HG03342 (cell line): ENCODE data around the gene ITPRID2.

ENCODE experiments used
- ATAC-seq: cut with Tn5 transposase; IDR thresholded peaks from one replicate; pipeline ENCODE4 v1.9.1; 2021; ENCODE audit warnings: mild to moderate bottlenecking, moderate library complexity; ENCODE audit not compliant: unreplicated experiment

The ITPRID2 gene

DNA sequence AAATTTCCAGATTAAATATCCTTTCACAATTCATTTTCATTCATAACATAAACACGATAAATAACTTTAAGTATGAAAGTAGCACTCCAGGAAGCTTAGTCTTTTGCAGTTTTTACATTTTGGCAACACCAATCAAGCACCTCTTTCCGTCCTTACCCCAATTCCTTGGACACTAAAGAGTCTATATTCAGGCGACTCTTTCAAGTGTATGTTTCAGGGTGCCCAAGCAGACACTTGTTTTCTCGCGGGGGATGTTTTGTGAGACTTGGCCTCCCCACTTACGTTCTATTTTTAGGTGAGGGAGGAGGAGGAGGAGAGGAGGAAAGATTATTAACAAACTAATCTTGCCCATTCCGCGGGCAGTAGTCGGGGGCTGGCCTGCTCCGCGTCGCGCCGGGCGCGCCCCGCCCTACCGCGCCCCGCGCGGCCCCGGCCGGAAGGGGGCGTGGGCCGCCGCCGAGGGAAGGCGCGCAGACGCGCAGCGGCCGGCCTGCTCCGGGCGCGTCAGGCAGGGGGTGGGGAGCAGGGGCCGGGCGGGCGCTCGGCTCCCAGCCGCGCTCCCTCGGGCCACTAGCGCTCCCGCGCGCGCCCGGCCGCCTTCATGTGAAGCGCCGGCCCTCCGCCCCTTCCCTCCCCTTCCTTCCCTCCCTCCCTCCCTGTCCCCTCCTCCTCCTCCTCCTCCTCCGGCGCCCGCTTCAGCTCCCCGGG lies at the start of gene ITPRID2:
ITPRID2 (plus strand) TSS at position 473 of the 708 bp plus-strand sequence. CDS start 337 bp downstream, outside the sequence.
- peak; percentile 86 for ATAC-seq

DNA sequence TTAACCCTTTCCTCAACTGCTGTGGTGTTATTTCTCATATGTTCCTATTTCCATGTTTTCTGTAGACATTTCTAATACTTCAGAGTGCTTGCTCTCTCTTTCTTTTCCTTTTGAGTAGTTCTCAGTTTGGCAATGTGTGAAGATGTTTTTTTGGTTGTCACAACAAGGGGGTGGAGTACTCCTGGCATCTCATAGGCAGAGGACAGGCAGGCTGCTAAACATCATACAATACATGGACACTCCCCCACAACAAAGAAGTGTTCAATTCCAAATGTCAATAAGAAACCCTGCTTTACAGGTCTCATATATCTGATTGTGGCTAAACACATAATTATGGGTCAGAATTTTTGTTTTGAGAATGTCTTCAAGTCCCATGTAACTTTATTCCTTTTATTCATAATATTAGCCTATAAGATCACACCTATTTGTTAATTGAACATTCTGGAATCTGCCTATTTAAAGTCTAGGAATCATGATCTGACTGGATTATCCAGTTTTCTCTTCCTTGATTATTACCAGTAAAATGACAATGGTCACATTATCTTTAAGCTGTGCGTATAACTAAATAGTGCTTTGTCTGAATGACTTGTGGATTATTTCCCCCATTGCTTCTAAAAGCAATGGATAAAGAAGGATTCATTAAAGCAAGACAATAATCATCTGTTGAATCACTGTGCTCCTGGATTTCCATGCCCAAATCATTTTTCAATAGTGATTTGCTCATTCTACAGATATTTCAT lies 46.8 kb upstream of the ITPRID2 start:
- no peak for ATAC-seq

DNA sequence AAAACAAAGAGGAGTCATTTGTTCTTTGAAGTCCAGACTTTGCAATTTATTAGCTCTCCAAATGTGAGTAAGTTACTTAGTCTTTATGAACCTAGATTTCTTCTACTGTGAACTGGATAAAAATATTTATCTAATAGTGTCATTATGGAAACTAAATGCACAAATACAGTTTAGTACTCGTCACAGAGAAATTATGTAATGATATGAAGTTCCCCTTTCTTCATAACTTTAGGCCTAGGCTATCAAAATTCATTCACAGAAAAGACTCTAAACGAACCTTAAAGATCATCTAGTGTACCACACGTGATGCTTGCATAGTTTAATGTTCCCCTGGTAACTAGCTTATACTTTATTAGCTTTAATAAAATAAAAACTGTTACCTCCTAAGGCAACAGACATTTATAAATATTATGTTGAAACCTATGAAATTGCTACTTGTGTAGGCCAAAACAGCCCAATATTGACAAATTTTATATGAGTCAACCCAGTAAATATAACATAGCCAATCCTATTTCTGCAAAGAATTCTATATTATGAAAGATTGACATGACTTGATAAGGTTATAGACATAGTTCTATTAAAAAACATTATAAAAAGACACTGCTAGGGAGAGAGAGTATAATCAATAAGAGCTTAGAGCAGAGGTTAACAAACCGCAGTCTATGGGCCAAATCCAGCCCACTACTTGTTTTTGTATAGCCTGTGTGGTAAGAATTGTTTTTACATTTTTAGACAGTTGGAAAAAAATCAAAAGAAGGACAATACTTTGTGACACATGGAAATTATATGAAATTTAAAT lies 44.9 kb upstream of the ITPRID2 start:
- no peak for ATAC-seq

DNA sequence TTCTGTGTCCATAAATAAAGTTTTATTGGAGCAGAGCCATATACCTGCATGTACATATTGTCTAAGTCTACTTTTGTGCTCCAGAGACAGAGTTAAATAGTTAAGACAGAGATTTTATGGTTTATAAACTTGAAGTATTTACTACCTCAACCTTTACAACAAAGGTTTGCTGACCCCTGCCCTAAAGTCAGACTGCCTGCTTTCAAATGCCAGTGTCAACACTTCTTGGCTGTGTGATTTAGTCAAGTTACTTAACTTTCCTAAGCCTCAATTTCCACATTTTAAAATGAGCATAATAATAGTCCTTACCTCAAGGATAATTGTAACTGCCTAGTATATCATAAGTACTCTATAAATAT lies 44.4 kb upstream of the ITPRID2 start:
- no peak for ATAC-seq

DNA sequence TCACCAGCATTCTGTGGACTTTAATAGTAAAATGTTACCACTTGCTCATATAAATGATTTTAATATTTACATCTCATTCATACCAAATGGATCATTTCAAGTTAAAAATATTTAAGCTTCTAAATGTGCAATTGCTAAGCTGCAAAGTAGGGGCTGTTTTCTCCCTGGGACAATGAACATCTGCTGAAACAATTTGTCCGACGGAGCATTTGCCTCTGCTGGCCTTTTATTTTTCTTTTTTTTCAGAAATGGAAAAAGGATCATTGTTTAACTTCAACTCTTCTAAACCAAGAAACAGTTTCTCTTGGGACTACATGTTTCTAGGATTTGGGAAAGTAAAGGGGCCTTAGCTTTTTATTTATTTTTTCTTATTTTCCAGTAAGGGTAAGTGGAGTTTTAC lies 43.8 kb upstream of the ITPRID2 start:
- ATAC-seq = no peak

DNA sequence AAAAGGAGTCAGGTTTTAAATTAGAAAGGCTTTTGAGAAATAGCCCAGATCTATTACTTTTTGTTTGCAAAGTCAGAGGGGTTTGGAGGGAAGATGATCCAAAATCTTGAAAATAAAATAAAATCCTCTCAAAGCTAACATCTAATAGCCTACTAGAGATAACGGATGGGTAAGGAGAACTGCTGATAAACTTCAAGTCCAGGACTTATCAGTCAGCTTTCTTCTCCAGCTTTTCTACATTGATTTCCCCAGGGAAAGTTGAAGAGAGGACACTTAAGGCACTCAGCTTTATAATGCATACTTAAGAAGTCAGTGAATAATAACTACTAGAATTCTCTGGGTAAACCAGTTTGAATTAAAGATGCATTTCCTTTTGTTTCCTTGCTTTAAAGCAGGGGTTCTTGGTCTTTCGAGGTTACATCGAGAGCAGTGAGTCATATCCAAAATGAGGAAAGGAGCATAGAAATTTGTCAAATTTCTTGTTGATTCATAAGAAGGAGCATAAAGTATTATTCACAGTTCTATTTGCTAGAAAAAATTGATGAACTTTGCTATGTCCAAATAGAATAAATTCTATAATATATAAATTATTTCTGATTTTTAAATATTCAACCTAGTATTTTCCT lies 43.2 kb upstream of the ITPRID2 start:
- no peak for ATAC-seq

DNA sequence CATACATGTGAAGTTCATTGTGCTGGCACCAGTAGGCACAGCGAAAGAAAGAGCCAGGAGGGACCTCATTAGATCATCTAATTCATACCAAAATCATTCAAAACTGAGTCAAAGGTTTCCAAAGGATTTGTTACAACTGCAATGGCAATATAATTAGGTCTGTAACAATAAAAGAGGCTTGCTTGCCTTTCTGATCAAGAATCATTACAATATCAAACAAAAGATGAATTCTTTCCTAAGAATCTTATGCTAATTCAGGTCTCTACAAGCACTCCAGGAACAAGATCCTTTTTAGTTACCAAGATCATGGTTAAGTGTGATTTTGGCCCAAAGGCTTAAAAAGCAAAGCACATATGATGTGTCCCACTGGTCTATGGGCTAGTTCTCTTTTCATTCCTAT lies 41.9 kb upstream of the ITPRID2 start:
- ATAC-seq = no peak

DNA sequence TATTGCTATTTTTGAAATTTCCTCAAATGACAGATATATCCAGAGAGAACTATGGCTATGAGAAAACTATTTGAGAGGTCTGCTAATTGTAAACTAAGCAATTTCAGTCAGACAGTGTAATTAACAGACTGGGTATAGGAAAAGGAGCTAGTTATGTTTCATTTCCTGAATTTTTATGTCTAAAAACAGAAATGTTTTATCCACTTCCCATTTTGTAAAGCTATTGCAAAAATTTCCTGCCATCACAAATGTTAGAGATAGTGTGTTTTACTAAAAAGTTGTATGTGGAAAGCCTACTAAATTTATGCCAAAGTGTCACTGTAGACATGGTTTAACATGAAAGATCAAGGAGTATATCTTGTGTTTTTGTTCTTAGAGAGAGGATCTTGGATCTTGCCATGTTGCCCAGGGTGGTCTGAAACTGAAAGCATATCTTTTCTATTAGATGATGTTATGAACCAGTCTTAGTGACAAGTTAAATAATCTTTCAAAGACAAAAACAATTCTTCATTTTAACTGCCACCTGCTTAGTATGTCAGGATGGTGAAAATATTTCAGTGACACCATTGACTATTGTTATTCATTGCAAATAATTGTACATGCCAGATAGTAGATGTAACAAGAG lies 40.5 kb upstream of the ITPRID2 start:
- peak; percentile 75 for ATAC-seq

DNA sequence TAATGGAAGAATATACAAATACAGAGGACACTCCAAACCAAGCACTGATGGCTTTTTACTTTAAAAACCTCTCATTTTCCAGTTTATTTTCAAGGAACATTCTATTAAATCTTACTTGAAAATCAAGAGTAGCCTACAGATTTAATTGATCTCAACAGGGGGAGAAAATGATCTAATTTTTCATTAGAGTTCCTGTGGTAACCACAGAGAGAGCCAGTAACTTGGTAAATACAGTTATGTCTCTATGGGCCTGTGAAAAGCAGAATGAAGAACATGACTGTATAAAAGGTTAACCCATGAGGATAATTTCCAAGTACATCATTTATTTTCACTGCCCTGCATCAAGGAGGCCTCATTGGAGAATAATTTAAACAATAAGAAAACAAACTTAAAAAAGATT lies 39.8 kb upstream of the ITPRID2 start:
- no peak for ATAC-seq

DNA sequence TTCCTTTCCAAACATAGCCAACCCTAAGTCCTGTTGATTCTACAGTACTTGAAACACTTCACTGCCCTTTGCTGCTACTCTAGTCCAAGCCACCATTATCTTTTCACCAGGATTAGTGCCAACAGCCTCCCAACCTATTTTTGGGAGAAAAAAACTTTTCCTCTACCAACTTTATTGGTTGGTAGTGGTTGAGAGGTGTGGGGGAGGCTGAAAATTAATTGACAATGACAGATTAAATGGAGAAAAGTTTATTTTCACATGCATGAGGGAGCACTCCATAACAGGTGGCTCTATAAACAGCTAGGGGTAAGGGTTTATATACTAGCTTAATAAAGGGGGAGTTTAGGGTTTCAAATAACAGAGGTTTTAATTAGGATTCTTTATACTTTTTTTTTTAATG lies 37.8 kb upstream of the ITPRID2 start:
- ATAC-seq = no peak

DNA sequence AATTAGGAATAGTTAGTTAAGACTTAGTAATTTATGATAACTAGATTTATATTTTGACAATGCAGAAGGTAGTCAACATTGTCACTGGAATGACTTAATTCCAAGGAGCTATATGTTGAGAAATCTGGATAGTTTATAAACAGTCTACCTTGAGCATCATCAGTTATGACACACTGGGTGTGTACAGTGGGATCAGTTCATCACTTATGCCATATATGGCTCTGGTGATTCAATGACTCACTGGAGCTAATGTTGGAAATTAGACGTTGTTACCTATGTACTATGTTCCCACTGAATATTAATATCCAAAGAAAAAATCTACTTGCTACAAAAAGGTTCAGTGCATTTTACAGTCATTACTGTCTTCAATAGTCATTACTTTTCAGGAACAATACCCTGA lies 34.0 kb upstream of the ITPRID2 start:
- ATAC-seq = no peak

DNA sequence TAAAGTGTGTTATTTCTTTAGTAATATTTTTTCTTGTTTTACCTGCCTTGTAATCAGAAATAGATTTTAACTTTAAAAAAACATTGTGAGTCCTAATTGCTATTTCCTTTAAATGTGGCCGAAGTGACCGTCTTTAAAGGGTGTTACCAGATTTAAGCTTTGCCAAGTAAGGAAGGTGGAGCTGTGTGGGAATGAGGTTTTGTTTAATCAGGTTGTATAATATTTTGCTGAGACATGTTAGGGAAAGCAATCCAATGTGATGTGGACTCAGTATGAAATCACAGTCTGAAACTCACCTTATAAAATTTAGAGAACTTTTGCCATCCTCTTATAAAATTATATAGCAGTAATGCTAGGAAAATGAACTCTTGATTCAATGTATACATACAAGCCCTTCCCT lies 32.9 kb upstream of the ITPRID2 start:
- no peak for ATAC-seq

DNA sequence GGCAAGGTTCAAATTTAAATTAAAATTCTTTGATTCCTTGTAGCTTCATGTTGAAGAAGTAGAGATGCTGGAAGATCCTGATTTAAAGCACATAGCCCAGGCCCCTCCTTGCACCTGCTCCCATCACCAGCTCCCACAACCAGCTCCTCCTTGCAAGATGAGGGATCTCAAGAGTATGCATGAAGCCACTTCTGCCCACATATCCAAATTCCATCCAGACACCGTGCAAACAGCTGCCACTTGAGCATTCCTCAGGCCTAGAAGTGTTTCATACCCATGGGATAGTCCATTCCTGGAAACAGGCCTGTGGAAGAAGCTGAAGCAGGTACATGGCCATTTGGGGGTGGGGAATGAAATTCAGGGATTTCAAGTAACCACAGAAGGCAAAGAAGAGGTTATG lies 32.4 kb upstream of the ITPRID2 start:
- ATAC-seq = no peak

DNA sequence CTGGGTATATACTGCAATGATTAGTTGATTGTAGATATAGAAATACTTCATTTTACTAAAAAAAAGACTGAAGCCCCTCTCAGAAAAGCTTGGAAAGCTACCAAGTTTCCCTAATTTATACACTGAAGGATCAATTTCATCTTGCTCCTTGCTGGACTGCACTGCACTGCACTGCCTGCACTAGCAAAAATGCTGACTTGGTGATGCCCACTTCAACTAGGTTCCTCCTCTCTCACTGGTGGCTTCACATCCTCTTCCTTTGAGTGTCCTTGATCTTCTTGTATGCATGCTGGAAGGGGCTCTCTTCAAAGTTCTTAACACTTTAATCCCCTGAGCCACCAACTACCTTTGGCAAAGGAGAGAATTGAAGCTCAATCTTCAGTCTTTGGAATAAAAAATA lies 31.7 kb upstream of the ITPRID2 start:
- no peak for ATAC-seq

DNA sequence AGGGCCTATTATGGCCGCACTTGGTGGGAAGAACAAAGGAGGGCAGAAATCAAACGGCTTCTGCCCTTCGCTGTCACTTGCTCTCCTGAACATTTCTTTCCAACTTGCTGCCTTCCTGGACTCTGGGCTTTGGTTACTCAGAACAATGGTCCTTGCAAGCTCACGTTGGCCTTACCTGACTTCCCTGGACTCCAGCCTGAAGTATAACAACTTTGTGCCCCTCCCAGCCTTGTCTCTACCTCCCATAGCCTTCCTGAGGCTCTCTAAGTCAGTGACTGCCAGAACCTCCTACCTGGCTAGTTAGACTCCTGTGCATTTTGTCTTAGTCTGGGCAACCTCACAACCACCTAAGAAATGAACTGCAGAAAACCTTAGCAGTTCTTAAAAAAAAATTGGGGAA lies 30.2 kb upstream of the ITPRID2 start:
- no peak for ATAC-seq

DNA sequence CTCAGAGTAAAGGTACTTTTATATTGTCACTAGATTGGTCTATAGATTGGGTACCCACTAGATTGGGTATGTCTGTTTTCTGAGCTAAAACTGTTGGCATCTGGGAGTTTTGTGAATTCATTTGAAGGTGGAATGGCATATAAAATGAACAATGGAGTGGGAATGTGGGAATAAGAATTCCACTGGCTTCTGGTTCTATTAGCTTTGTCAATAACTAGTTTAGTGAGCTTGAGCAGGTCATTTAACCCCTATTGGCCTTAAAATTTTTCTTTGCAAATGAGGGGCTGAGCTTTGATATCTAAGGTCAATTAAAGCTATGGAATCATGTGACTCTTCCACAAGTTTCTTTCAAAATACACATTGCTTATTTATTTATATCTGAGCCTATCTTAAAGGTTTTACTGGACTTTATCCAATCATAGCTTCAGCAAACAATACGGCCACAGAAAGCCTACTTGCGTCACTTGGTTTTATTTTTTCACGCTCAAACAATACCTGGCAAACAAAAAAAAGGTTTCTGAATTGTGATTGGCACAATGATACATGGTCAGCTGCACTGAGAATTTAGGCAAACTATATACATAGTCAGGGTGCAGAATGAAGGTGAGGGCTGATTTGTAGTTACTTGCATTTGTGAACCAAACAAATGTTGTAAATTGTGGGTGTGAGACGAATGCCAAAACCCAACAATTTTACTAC lies 28.8 kb upstream of the ITPRID2 start:
- ATAC-seq = no peak

DNA sequence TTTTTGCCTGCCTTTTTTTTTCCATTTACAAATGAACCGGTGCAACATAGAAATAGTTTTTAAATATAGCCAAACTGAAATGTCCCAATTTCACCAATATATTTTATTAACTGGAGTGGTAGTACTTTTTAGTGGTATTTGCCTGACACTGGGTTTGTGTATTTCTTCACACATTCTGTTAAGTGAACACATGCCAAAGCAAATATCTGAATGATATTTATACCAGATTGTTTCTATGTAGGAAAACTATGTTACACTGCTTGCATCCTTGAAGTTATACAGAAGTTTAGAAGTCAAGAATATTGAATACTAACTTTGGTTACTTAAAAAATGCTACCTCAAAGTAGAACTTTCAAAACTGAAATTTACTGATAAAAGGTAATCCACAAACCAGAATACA lies 19.4 kb upstream of the ITPRID2 start:
- no peak for ATAC-seq

DNA sequence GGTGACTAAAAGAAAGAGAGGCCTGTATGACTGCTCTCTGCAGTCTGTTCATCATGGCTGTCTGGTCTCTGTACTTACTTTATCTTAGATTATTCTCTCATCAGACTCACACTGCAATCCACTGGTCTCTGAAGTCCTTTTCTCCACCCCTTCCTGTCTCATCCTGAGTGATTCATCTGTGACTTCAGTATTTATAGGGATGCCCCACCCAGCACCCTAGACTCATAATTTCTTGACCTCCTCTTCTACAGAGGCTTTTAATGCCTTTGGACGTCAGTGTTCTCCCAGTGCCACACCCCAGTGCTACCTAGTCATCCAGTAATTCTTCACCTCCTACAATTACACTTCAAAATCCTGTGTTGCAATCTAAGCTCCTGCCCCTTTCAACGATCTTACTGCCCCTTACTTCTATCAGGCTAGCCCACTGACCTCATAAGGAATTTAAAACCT lies 14.9 kb upstream of the ITPRID2 start:
- no peak for ATAC-seq

DNA sequence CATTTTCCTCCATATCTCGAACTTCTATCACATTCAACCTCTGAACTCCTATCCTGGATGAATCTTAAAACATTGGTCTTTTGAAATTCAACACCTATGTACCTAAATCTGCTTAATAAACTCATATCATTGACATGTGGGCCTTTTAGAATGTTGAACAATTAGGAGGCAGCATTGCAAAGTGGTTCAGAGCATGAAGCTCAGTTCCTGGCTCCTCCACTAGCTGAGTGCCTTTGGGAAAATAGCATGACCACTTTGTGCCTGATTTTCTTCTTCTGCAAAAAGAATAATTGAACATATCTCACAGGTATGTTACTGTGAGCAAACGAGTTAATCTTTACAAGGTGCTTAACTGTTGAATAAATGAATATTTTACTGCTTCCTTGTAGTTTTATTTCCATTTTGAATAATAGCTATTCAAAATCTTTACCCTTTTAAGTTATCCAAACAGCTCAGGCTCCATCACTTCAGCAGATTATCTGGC lies 14.3 kb upstream of the ITPRID2 start:
- no peak for ATAC-seq

DNA sequence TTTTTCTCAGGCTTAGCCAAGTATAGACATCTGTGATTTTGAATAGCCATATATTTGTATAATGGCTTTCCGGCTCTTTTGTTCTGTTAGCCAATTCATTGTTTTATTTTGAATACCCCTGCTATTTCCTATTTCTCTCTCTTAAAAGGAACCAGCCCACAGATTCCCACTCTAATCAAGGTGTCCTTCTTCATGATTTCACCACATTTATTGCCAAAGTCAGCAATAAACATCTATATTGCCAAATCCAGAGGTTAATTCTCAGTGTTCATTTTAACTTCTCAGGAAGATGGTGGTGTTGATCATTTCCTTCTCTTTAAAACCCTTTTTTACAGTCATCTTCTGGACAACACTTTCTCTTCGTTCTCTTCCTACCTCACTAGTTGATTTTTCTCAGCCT lies 13.1 kb upstream of the ITPRID2 start:
- no peak for ATAC-seq
